ENCODE results near the gene PEMT.

DNA sequence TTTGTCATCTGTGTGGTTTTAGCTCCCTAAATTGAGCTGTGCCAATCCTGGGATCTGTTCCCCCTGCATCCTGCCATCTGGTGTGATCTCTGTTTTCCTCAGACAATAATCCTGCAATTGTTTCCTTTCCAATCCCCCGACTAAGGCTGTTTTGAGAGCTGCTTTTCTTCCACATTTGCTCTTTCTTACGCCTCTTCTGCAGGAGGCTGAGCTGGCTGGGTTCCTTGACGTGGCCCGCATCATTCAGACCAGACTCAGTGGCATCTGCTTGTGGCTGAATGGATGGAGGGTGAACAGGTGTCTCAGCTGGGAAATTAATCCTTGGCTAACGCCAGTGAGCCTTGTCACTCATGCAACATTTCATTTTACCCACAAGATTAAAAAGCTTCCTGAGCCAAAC lies 124.5 kb downstream of the PEMT start:
- TF ChIP-seq, protein P1, sequence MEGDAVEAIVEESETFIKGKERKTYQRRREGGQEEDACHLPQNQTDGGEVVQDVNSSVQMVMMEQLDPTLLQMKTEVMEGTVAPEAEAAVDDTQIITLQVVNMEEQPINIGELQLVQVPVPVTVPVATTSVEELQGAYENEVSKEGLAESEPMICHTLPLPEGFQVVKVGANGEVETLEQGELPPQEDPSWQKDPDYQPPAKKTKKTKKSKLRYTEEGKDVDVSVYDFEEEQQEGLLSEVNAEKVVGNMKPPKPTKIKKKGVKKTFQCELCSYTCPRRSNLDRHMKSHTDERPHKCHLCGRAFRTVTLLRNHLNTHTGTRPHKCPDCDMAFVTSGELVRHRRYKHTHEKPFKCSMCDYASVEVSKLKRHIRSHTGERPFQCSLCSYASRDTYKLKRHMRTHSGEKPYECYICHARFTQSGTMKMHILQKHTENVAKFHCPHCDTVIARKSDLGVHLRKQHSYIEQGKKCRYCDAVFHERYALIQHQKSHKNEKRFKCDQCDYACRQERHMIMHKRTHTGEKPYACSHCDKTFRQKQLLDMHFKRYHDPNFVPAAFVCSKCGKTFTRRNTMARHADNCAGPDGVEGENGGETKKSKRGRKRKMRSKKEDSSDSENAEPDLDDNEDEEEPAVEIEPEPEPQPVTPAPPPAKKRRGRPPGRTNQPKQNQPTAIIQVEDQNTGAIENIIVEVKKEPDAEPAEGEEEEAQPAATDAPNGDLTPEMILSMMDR (IDR thresholded peaks at IDR 0.05; ENCODE audit: low read length) = no peak
- no peak for TF ChIP-seq EZH2 (optimal IDR thresholded peaks at IDR 0.05; ENCODE audit: low read depth, low read length)
- no peak for TF ChIP-seq EZH2phosphoT487 (IDR thresholded peaks at IDR 0.05; ENCODE audit: low read length)

Data from MM.1S (cell line).